GM10266 (cell line): Measurements from ENCODE around the gene BICD1.

Source experiments
- DNase-seq: peaks from one replicate; pipeline ENCODE4 v3.0.0; 2012; ENCODE audit errors: extremely low spot score
- CTCF ChIP-seq: IDR thresholded peaks from 2 replicates; pipeline ENCODE4 v1.5.1; 2012; ENCODE audit warnings: mild to moderate bottlenecking, low read depth; ENCODE audit not compliant: control insufficient read depth, insufficient read depth; ENCODE audit errors: missing control alignments

The BICD1 gene

DNA sequence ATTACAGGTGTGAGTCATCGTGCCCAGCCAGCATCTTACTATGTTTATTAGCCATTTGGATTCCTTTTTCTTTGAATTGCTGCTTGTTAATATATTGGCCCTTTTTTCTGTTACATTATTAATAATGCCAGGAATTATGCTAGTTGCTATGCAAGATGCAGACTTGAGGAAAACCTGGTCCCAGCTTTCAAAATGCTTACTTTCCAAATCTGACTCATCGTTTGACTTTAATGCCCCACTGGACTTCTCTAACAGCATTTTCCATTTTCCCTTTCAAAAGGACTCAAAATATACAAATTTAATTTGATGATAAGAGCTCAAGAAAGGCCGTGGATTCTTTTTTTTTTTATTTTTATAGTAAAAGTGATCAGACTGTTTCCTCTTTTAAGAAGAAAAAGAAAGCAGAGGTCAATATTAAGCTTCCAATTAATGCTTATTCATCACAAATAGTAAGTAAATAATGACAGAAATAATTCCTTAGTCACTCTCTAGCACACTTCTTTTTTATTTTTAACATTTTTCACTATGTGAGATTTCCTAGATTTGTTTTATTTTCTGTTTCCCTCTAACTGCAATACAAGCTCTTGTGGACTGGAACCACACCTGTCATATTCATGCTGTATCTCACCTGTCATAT lies 146.6 kb downstream of the BICD1 start:
- no peak for TF ChIP-seq CTCF
- DNase-seq: no peak

GRCh38 chr12:32254260-32254956 lies 147.8 kb downstream of the BICD1 start:
- DNase-seq: no peak
- TF ChIP-seq CTCF: no peak

DNA sequence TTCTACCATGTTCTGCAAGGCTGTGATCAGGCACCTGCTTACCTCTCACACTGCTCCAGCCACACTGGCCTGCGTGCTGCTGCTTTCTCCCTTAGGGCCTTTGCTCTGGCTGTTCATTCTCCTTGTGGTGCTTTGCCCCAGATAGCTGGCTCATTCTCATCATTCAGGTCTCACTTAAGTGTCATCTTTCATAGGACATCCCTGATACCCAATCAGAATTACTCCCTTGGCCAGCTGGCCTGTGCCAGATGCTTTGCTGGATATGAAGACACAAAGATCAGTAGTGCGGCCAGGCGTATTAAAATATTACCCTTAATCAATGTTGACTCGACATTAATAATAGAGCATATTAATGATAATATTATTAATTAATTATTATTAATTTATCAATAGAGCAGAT lies 148.9 kb downstream of the BICD1 start:
- DNase-seq: no peak
- TF ChIP-seq CTCF: no peak

DNA sequence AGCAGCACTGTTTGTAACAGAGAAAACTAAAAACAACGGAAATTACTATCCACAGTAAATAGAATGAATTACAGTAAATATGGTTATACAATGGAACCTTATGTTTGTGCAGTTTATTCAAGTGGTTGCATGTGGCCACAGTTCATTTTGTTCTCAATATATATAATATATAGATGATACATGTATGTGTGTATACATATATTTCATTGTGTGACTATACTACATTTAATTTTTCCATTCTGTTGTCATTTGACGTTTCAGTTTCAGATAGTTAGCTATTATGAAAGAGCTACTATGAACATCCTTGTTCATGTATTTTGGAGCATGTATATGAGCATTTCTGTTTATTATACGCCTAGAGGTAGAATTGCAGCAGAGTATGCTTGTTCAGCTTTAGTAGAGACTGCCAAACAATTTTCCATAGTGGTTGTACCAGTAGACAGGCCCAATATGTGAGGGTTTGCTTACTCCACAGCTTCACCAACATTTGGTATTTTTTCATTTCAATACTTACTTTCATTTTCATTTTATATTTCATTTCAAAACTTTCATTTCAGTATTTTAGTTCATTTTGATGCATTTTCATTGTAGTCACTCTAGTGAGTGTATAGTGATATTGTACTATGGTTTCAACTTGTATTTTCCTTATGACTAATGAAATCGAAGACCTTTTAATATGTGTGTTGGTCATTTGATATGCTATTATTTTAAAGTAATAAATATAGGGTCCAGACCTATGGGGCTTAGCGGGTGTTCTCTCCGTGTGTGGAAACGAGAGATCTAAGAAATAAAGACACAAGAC lies 151.2 kb downstream of the BICD1 start:
- no peak for DNase-seq
- TF ChIP-seq CTCF: no peak

GRCh38 chr12:32260696-32261095 lies 154.0 kb downstream of the BICD1 start:
- no peak for DNase-seq
- TF ChIP-seq CTCF: no peak

- no peak for DNase-seq
Observed at GRCh38 chr12:32261638-32262037, 155.0 kb downstream of the BICD1 start.

More at GRCh38 chr12:32261638-32262037, 155.0 kb downstream of the BICD1 start:
- TF ChIP-seq CTCF: peak; percentile 24
